Breast epithelium (tissue), 4 donors: ENCODE data around the gene HCRTR2. TPM values are rescaled to one million over a fixed set of nuclear protein-coding genes. Genes with fewer than 3 reads are reported as not detected.

ENCODE experiments used
- DNase-seq, 2 donors: peaks; one replicate each; pipeline ENCODE4 v3.0.0-alpha.2; 2019; ENCODE audit warnings: low spot score in 2 of 2
- H3K27ac ChIP-seq, 2 donors: fragments of 200-600 bp; sonication (generic) in 1 of 2; one replicate each; pipeline ENCODE4 v1.5.1; 2016 to 2019; ENCODE audit warnings: mild to moderate bottlenecking in 1 of 2
- H3K27me3 ChIP-seq, 2 donors: fragments of 200-600 bp; sonication (generic) in 1 of 2; one replicate each; pipeline versions ENCODE4 v1.5.1 to v1.6.0; 2017 to 2019; ENCODE audit warnings: control low read depth in 1 of 2, mild to moderate bottlenecking in 1 of 2
- H3K36me3 ChIP-seq: fragments of 200-600 bp; one replicate; pipeline ENCODE4 v1.5.1; 2019
- H3K4me1 ChIP-seq, 2 donors: fragments of 200-600 bp; sonication (generic); one replicate each; pipeline ENCODE4 v1.5.1; 2016 to 2019; ENCODE audit warnings: control low read depth in 1 of 2
- H3K4me3 ChIP-seq, 3 donors: fragments of 200-600 bp; sonication (generic); 1 replicate in 2 of 3; 2 replicates in 1 of 3; pipeline ENCODE4 v1.5.1; 2016 to 2019; ENCODE audit warnings: mild to moderate bottlenecking in 3 of 3, moderate library complexity in 2 of 3
- H3K9me3 ChIP-seq, 2 donors: fragments of 200-600 bp; sonication (generic) in 1 of 2; one replicate each; pipeline ENCODE4 v1.5.1; 2016 to 2019; ENCODE audit warnings: control low read depth in 1 of 2
- CTCF ChIP-seq, 3 donors: fragments of 450-650 bp; IDR thresholded peaks; one replicate each; pipeline ENCODE4 v1.5.1; 2016 to 2017; ENCODE audit warnings: antibody characterized with exemption in 3 of 3, mild to moderate bottlenecking in 3 of 3, moderate library complexity in 3 of 3
- POLR2A ChIP-seq: fragments of 450-650 bp; IDR thresholded peaks from one replicate; pipeline ENCODE4 v1.6.1; 2016; ENCODE audit warnings: antibody characterized with exemption, mild to moderate bottlenecking, moderate library complexity
- POLR2AphosphoS5 ChIP-seq, 3 donors: sonication (generic); formaldehyde crosslinking; IDR thresholded peaks; one replicate each; pipeline ENCODE4 v1.6.1; 2017; ENCODE audit warnings: antibody characterized with exemption in 3 of 3
- intact Hi-C: fragments of 100-400 bp; cut with DNase I; formaldehyde crosslinking; loops from one replicate; pipeline ENCODE4 v1.15.1; 2023; ENCODE audit warnings: low total_unique reads
- total RNA-seq, 3 donors: library from RNA; depleted of rRNA; stranded (reverse); fragments of >200 nt; gene quantifications; one replicate each; pipeline ENCODE4 v1.1.0, GENCODE V29; 2016

Gene HCRTR2
- total RNA-seq, 3 donors from 2014 or later, result not detected

- intact Hi-C loops, result no loop called here
- H3K36me3 ChIP-seq, result no peaks in the 10 kb centered on the region
- no peak for DNase-seq
Observed at GRCh38 chr6:55167860-55168259, 6.5 kb upstream of the HCRTR2 start.

GRCh38 chr6:55175078-55176049 lies 1.0 kb downstream of the HCRTR2 start:
- no peak for DNase-seq

More at GRCh38 chr6:55167860-55168259, 6.5 kb upstream of the HCRTR2 start:
- H3K4me1 ChIP-seq, result no peaks in the 10 kb centered on the region
- H3K27me3 ChIP-seq, result no peaks in the 10 kb centered on the region
- H3K27ac ChIP-seq, result no peak overlapping the region
- H3K4me3 ChIP-seq, result no peak overlapping the region
- no peaks in the 10 kb centered on the region for H3K9me3 ChIP-seq
- TF ChIP-seq CTCF (IDR thresholded peaks at IDR 0.05) (no peak), POLR2AphosphoS5 (IDR thresholded peaks at IDR 0.05) (no peak), POLR2A (no peak)

GRCh38 chr6:55176958-55177357 lies 2.6 kb downstream of the HCRTR2 start:
- Histone ChIP-seq H3K9me3 (no peaks in the 10 kb centered on the region), H3K4me1 (no peaks in the 10 kb centered on the region), H3K4me3 (no peak overlapping the region), H3K36me3 (no peaks in the 10 kb centered on the region), H3K27me3 (peaks cover 0 to 17% of the 10 kb centered on the region in 2 donors), H3K27ac (no peak overlapping the region)
- intact Hi-C loops, result no loop called here
- no peak for DNase-seq
- no peak for TF ChIP-seq POLR2A
- no peak for TF ChIP-seq POLR2AphosphoS5 (IDR thresholded peaks at IDR 0.05)
- no peak for TF ChIP-seq CTCF (IDR thresholded peaks at IDR 0.05)

More at GRCh38 chr6:55175078-55176049, 1.0 kb downstream of the HCRTR2 start:
- Histone ChIP-seq H3K27ac (no peak overlapping the region), H3K4me3 (peak overlapping the region in 2 of 3 donors; percentile 31 to 52), H3K36me3 (no peaks in the 10 kb centered on the region), H3K27me3 (peaks cover 0 to 17% of the 10 kb centered on the region in 2 donors), H3K9me3 (no peaks in the 10 kb centered on the region), H3K4me1 (no peaks in the 10 kb centered on the region)
- TF ChIP-seq POLR2A (no peak), CTCF (IDR thresholded peaks at IDR 0.05) (no peak), POLR2AphosphoS5 (IDR thresholded peaks at IDR 0.05) (no peak)
- intact Hi-C loops, result no loop called here

- H3K9me3 ChIP-seq, result no peaks in the 10 kb centered on the region
- H3K36me3 ChIP-seq, result no peaks in the 10 kb centered on the region
- no peaks in the 10 kb centered on the region for H3K4me1 ChIP-seq
- DNase-seq, result no peak
- H3K4me3 ChIP-seq, result no peak overlapping the region
- no peak overlapping the region for H3K27ac ChIP-seq
- no peak for TF ChIP-seq POLR2AphosphoS5 (IDR thresholded peaks at IDR 0.05)
- TF ChIP-seq CTCF (IDR thresholded peaks at IDR 0.05), result no peak
- no peak for TF ChIP-seq POLR2A
- intact Hi-C loops, result loop anchor here (2.0 kb wide), 1 partner anchor 71 kb away; no protein-coding TSS in a partner anchor
- H3K27me3 ChIP-seq, result peaks cover 0 to 11% of the 10 kb centered on the region in 2 donors
Observed at GRCh38 chr6:55180258-55180657, 5.9 kb downstream of the HCRTR2 start.

- H3K36me3 ChIP-seq, result no peaks in the 10 kb centered on the region
- no peaks in the 10 kb centered on the region for H3K27me3 ChIP-seq
- H3K9me3 ChIP-seq, result no peaks in the 10 kb centered on the region
- H3K27ac ChIP-seq, result no peak overlapping the region
- H3K4me1 ChIP-seq, result no peaks in the 10 kb centered on the region
- H3K4me3 ChIP-seq, result no peak overlapping the region
- no peak for TF ChIP-seq CTCF (IDR thresholded peaks at IDR 0.05)
- no peak for TF ChIP-seq POLR2AphosphoS5 (IDR thresholded peaks at IDR 0.05)
- TF ChIP-seq POLR2A, result no peak
- intact Hi-C loops, result no loop called here
- no peak for DNase-seq
Observed at GRCh38 chr6:55182016-55182650, 7.8 kb downstream of the HCRTR2 start.
